Measurements from ENCODE around the gene MIS12. TPM values are rescaled to one million over a fixed set of nuclear protein-coding genes. Genes with fewer than 3 reads are reported as not detected.

MIS12 gene
- total RNA-seq, 1 donor: 22.8 TPM

- no peak overlapping the region for H3K4me3 ChIP-seq (ENCODE audit: low read depth, low read length)
- peak; percentile 57 for DNase-seq (ENCODE audit: low read depth)
- TF ChIP-seq, protein P1, sequence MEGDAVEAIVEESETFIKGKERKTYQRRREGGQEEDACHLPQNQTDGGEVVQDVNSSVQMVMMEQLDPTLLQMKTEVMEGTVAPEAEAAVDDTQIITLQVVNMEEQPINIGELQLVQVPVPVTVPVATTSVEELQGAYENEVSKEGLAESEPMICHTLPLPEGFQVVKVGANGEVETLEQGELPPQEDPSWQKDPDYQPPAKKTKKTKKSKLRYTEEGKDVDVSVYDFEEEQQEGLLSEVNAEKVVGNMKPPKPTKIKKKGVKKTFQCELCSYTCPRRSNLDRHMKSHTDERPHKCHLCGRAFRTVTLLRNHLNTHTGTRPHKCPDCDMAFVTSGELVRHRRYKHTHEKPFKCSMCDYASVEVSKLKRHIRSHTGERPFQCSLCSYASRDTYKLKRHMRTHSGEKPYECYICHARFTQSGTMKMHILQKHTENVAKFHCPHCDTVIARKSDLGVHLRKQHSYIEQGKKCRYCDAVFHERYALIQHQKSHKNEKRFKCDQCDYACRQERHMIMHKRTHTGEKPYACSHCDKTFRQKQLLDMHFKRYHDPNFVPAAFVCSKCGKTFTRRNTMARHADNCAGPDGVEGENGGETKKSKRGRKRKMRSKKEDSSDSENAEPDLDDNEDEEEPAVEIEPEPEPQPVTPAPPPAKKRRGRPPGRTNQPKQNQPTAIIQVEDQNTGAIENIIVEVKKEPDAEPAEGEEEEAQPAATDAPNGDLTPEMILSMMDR (IDR thresholded peaks at IDR 0.05; ENCODE audit: insufficient read depth, low read length): no peak
These were observed 22.4 kb downstream of the MIS12 start for GRCh38 chr17:5508810-5509209.

- TF ChIP-seq, protein P1 (IDR thresholded peaks at IDR 0.05; ENCODE audit: insufficient read depth, low read length): no peak
- peak; percentile 84 for DNase-seq (ENCODE audit: low read depth)
- H3K4me3 ChIP-seq (ENCODE audit: low read depth, low read length): no peak overlapping the region
These were observed 23.1 kb downstream of the MIS12 start for GRCh38 chr17:5509482-5509881.

GRCh38 chr17:5510771-5511170 is 24.4 kb downstream of the MIS12 start:
- DNase-seq (ENCODE audit: low read depth): no peak
- no peak overlapping the region for H3K4me3 ChIP-seq (ENCODE audit: low read depth, low read length)
- TF ChIP-seq, protein P1 (IDR thresholded peaks at IDR 0.05; ENCODE audit: insufficient read depth, low read length): no peak

- DNase-seq (ENCODE audit: low read depth): peak; percentile 55
- no peak overlapping the region for H3K4me3 ChIP-seq (ENCODE audit: low read depth, low read length)
- TF ChIP-seq, protein P1 (IDR thresholded peaks at IDR 0.05; ENCODE audit: insufficient read depth, low read length): no peak
These were observed 25.2 kb downstream of the MIS12 start for GRCh38 chr17:5511401-5512225.

DNA sequence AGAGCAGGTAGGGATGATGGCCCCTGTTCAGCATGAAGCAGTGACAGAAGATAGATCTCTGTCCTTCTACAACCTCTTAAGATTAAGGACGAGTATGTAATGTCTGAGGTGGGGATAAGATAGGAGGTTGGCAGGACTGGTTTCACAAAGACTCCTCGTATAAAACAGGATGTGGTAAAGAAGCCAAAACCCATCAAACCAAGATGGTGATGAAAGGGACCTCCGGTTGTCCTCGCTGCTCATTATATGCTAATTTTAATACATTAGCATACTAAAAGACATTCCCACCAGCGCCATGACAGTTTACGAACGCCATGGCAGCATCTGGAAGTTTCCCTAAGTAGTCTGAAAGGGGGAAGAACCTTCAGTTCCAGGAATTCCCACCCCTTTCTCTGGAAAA is 27.3 kb downstream of the MIS12 start:
- TF ChIP-seq, protein P1 (IDR thresholded peaks at IDR 0.05; ENCODE audit: insufficient read depth, low read length): no peak
- no peak overlapping the region for H3K4me3 ChIP-seq (ENCODE audit: low read depth, low read length)
- DNase-seq (ENCODE audit: low read depth): no peak

DNA sequence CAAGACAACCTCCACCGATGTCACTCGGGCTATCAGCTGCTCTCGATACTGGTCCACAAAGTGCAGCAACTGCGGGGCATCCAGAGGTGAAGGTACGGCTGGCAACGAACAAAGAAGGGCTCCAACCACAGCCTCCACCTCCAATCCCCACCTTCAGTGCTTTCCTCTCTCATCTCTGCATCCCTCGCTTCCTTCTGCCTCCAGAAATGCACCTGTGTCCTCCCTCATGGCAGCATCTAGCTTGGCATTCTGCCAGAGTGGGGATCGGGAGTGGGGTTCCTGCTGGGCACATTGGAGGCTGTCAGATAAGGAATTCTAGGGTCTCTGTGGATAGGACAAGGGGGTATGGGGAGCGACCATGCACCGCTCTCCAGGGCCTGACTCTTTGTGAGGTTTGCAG is 28.6 kb downstream of the MIS12 start:
- no peak for DNase-seq (ENCODE audit: low read depth)
- no peak overlapping the region for H3K4me3 ChIP-seq (ENCODE audit: low read depth, low read length)
- TF ChIP-seq, protein P1 (IDR thresholded peaks at IDR 0.05; ENCODE audit: insufficient read depth, low read length): no peak
